ENCODE data around the gene EP400. TPM values are rescaled to one million over a fixed set of nuclear protein-coding genes. Genes with fewer than 3 reads are reported as not detected.
A peak's percentile ranks its signal among the peaks of the same experiment; 100 is the strongest.

EP400 gene
- total and polyA plus RNA-seq, 9 of the 15 experiments (the other 6 are each of a cell fraction or from before 2014, with no cell fraction given), result 4.5 to 58.0 (median 7.0) TPM

DNA sequence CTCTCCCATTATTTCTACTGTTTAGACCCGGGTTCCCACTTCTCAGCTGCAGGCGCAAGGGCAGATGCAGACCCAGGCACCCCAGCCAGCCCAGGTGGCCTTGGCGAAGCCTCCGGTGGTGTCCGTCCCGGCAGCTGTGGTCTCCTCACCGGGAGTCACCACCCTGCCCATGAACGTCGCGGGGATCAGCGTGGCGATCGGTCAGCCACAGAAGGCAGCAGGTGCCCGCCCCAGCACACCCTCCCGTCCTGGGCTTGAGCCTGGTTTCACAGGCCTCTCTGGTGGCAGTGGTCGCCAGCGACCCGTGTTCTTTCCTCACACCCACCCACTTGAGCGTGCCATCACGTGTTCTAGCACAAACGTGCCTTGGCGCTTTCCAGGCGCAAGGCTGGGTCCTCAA, 117.0 kb downstream of the EP400 start:
- H3K4me1 ChIP-seq (replicated peaks in 1 of 2; ENCODE audit: control insufficient read depth in 2 of 2, insufficient read depth in 2 of 2, low read length in 2 of 2), result no peaks in the 10 kb centered on the region
- H3K4me3 ChIP-seq, result no peak overlapping the region
- no peak overlapping the region for H2AFZ ChIP-seq (ENCODE audit: low read depth, low read length)
- FAIRE-seq, result no peak
- H4K20me1 ChIP-seq (replicated peaks; ENCODE audit: control insufficient read depth, insufficient read depth, low read length), result peaks cover 2% of the 10 kb centered on the region; the same call in 1 of the 2 replicates
- WGBS (ENCODE audit: insufficient coverage, low coverage, missing lambda C conversion rate), result 96% methylated on average over 23 of the region's 23 CpGs
- peaks cover 96% of the 10 kb centered on the region; the same call in 2 of the 3 replicates for H3K36me3 ChIP-seq (ENCODE audit: control insufficient read depth, insufficient read depth, low read length)
- H3K9me3 ChIP-seq (replicated peaks; ENCODE audit: control insufficient read depth, insufficient read depth, low read depth, low read length), result no peaks in the 10 kb centered on the region
- POLR2A ChIA-PET, result interaction anchor here (0.6 kb wide), 1 partner anchor 803 kb away, joined by 3 read pairs; no protein-coding TSS in a partner anchor
- H3K27me3 ChIP-seq (ENCODE audit: control insufficient read depth in 2 of 2, insufficient read depth in 2 of 2, low read length in 2 of 2), result no peaks in the 10 kb centered on the region
- no peak overlapping the region for H3K27ac ChIP-seq (ENCODE audit: extremely low read depth, low read depth, low read length)
- H3K4me2 ChIP-seq (ENCODE audit: insufficient read depth, low read length), result no peak overlapping the region
- no peaks in the 10 kb centered on the region for H3K79me2 ChIP-seq (ENCODE audit: control insufficient read depth, insufficient read depth, low read length)
- in situ Hi-C loops (cut with MboI), result no loop called here
- no peak for DNase-seq (ENCODE audit: extremely low read depth in 1 of 4, low spot score in 3 of 4)
- no TSS peak for BruUV-seq (replicated peaks)
- no peak for TF ChIP-seq PPARD (CRISPR knock-in tag; IDR thresholded peaks at IDR 0.05)
- TF ChIP-seq POLR2G (IDR thresholded peaks at IDR 0.05; ENCODE audit: low read depth, low read length), result 0 out of 2 replicates have a peak, but pooled peaks have one; percentile 26
- CTCF ChIA-PET (ENCODE audit: low intra/inter-chr PET ratio), result no interaction called here
- intact Hi-C loops (cut with micrococcal nuclease), result no loop called here
- no peak overlapping the region for H3K9ac ChIP-seq (ENCODE audit: insufficient read depth in 1 of 2, low read depth in 2 of 2, low read length in 2 of 2)
- no peaks in the 10 kb centered on the region for H3K9me1 ChIP-seq (ENCODE audit: control insufficient read depth, insufficient read depth, low read length)
- ATAC-seq, result no peak

DNA sequence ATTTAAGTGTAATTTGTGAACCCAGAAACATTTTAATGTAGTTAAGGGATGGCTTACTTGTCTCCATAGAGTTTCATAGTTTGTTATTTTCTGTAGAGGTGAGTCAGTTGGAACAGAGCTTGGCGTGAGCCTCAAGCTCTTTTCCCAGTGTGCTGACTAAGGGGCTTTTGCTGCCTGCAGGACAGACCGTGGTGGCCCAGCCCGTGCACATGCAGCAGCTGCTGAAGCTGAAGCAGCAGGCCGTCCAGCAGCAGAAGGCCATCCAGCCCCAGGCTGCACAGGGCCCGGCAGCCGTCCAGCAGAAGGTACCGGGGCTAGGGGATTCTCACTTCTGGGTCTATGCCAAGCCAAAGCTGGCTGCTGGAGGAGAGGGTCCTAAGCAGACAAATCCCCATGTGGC, 117.4 kb downstream of the EP400 start:
- peak overlapping the region in 1 of 2 experiments; percentile 41; a peak in 1 of 4 replicates for H3K9ac ChIP-seq (ENCODE audit: insufficient read depth in 1 of 2, low read depth in 2 of 2, low read length in 2 of 2)
- FAIRE-seq, result no peak
- H2AFZ ChIP-seq (ENCODE audit: low read depth, low read length), result no peak overlapping the region
- H3K27me3 ChIP-seq (ENCODE audit: control insufficient read depth in 2 of 2, insufficient read depth in 2 of 2, low read length in 2 of 2), result no peaks in the 10 kb centered on the region
- BruUV-seq (replicated peaks), result no TSS peak
- H3K9me3 ChIP-seq (replicated peaks; ENCODE audit: control insufficient read depth, insufficient read depth, low read depth, low read length), result no peaks in the 10 kb centered on the region
- peaks cover 2% of the 10 kb centered on the region for H3K9me1 ChIP-seq (ENCODE audit: control insufficient read depth, insufficient read depth, low read length)
- no peaks in the 10 kb centered on the region for H3K79me2 ChIP-seq (ENCODE audit: control insufficient read depth, insufficient read depth, low read length)
- intact Hi-C loops (cut with micrococcal nuclease), result no loop called here
- in situ Hi-C loops (cut with MboI), result no loop called here
- POLR2A ChIA-PET, result interaction anchor here (0.6 kb wide), 1 partner anchor 803 kb away, joined by 3 read pairs; no protein-coding TSS in a partner anchor
- peaks cover 96% of the 10 kb centered on the region; the same call in 2 of the 3 replicates for H3K36me3 ChIP-seq (ENCODE audit: control insufficient read depth, insufficient read depth, low read length)
- no peaks in the 10 kb centered on the region for H4K20me1 ChIP-seq (replicated peaks; ENCODE audit: control insufficient read depth, insufficient read depth, low read length)
- no peak overlapping the region for H3K4me3 ChIP-seq
- no peak for ATAC-seq
- H3K4me2 ChIP-seq (ENCODE audit: insufficient read depth, low read length), result no peak overlapping the region
- H3K4me1 ChIP-seq (replicated peaks in 1 of 2; ENCODE audit: control insufficient read depth in 2 of 2, insufficient read depth in 2 of 2, low read length in 2 of 2), result 0 out of 5 replicates have a peak, but pooled peaks cover 0 to 2% of the 10 kb centered on the region in 2 experiments
- CTCF ChIA-PET (ENCODE audit: low intra/inter-chr PET ratio), result no interaction called here
- H3K27ac ChIP-seq (ENCODE audit: extremely low read depth, low read depth, low read length), result no peak overlapping the region
- DNase-seq (ENCODE audit: extremely low read depth in 1 of 4, low spot score in 3 of 4), result no peak
- WGBS (ENCODE audit: insufficient coverage, low coverage, missing lambda C conversion rate), result 90% methylated on average over 7 of the region's 7 CpGs
- TF ChIP-seq PYGO2 (tag; IDR thresholded peaks at IDR 0.05), result no peak
- TF ChIP-seq THAP7 (CRISPR knock-in tag; IDR thresholded peaks at IDR 0.05), result no peak
- TF ChIP-seq HLTF (IDR thresholded peaks at IDR 0.05), result no peak
- no peak for TF ChIP-seq ZNF696 (CRISPR knock-in tag; conservative IDR thresholded peaks at IDR 0.05)
- TF ChIP-seq ZNF212 (CRISPR knock-in tag; IDR thresholded peaks at IDR 0.05), result no peak
- TF ChIP-seq ZMIZ1 (IDR thresholded peaks at IDR 0.05; ENCODE audit: low read depth in 2 of 2, low read length in 2 of 2), result no peak
- no peak for TF ChIP-seq RBM14 (IDR thresholded peaks at IDR 0.05; ENCODE audit: borderline replicate concordance, insufficient read depth, low read depth, low read length)
- no peak for TF ChIP-seq DNMT1 (IDR thresholded peaks at IDR 0.05)
- TF ChIP-seq ZZZ3 (IDR thresholded peaks at IDR 0.05), result no peak
- no peak for TF ChIP-seq HNRNPL (IDR thresholded peaks at IDR 0.05; ENCODE audit: low read depth, low read length)
- no peak for TF ChIP-seq FOSL1 (tag; conservative IDR thresholded peaks at IDR 0.05)
